ENCODE data around the gene SLC25A43.

- TF ChIP-seq, protein P1, sequence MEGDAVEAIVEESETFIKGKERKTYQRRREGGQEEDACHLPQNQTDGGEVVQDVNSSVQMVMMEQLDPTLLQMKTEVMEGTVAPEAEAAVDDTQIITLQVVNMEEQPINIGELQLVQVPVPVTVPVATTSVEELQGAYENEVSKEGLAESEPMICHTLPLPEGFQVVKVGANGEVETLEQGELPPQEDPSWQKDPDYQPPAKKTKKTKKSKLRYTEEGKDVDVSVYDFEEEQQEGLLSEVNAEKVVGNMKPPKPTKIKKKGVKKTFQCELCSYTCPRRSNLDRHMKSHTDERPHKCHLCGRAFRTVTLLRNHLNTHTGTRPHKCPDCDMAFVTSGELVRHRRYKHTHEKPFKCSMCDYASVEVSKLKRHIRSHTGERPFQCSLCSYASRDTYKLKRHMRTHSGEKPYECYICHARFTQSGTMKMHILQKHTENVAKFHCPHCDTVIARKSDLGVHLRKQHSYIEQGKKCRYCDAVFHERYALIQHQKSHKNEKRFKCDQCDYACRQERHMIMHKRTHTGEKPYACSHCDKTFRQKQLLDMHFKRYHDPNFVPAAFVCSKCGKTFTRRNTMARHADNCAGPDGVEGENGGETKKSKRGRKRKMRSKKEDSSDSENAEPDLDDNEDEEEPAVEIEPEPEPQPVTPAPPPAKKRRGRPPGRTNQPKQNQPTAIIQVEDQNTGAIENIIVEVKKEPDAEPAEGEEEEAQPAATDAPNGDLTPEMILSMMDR (IDR thresholded peaks at IDR 0.05; ENCODE audit: low read length) = no peak
- TF ChIP-seq EZH2 (IDR thresholded peaks at IDR 0.05; ENCODE audit: borderline replicate concordance, low read length) = no peak
Observed at GRCh38 chrX:119501511-119502148, 102.5 kb downstream of the SLC25A43 start.

Data from OCI-LY1 (cell line).